Activated naive CD4-positive, alpha-beta T cell treated with anti-CD3 and anti-CD28 coated beads, Interleukin-2, amount 10 ng/mL, durations not matched to agents 5 hours and 36 hours (primary cell): Measurements from ENCODE around the gene FOXD4L1. TPM values are rescaled to one million over a fixed set of nuclear protein-coding genes. Genes with fewer than 3 reads are reported as not detected.

Experiments
- total RNA-seq, 2 experiments: library from RNA; stranded (reverse); gene quantifications; one replicate each; pipeline ENCODE4 v1.2.3, GENCODE V29; 2021

Gene FOXD4L1
- under 1 TPM; 0.22 to 0.40 TPM for total RNA-seq

DNA sequence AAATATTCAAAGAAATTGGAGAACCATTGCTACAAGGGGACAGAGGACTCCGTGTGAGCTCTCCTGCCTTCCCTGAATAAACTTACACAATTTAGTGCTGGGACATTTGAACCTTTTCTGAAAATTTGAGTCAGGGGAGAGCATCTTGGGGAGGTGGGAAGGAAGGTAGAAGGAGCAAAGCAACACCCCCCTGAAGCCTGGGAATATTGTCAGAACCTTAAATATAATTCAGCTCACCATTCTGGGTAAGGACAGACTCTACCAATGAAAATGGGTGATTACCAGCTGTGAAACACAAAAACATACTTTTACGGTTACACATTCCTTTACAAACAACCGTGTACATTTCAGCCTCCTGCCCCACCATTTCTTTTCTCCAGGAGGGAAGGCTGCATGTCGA is at the start of gene FOXD4L1:
Gene FOXD4L1 (plus strand): TSS at position 301 of the 400 bp plus-strand sequence. CDS start 592 bp downstream, outside the sequence.

Other genes starting within 250 kb of the FOXD4L1 start
- gene PAX8, start 219.7 kb upstream of the FOXD4L1 start, total RNA-seq: 1 to 10 TPM; 1.6 to 1.9 TPM
- gene ZNG1B, start 61.0 kb upstream of the FOXD4L1 start, total RNA-seq: 10 to 100 TPM; 33.4 to 33.7 TPM
- gene RABL2A, start 128.6 kb downstream of the FOXD4L1 start, total RNA-seq: 10 to 100 TPM; 17.8 to 20.4 TPM